WTC11 (cell line): Measurements from ENCODE around the gene RNF222.

Experiments used
- ATF2 ChIP-seq: sonication (generic); formaldehyde crosslinking; IDR thresholded peaks from 2 replicates; pipeline ENCODE4 v1.8.1; 2022; ENCODE audit warnings: low read depth, missing genetic modification reagents, borderline replicate concordance
- CTCF ChIP-seq: fragments of 200-600 bp; IDR thresholded peaks from 2 replicates; pipeline ENCODE4 v1.8.0; 2022; ENCODE audit warnings: antibody characterized with exemption
- E2F4 ChIP-seq: sonication (generic); formaldehyde crosslinking; IDR thresholded peaks from 2 replicates; pipeline ENCODE4 v1.8.1; 2022; ENCODE audit warnings: low read depth, mild to moderate bottlenecking, moderate library complexity, missing genetic modification reagents, borderline replicate concordance
- NFYB ChIP-seq: sonication (generic); formaldehyde crosslinking; conservative IDR thresholded peaks from 2 replicates; pipeline ENCODE4 v1.8.0; 2022; ENCODE audit warnings: low read depth, missing genetic modification reagents
- OVOL2 ChIP-seq: fragments of 250-450 bp; sonication (Bioruptor Pico); IDR thresholded peaks from 2 replicates; pipeline ENCODE4 v1.9.0; 2021; ENCODE audit warnings: mild to moderate bottlenecking, borderline replicate concordance
- STAT6 ChIP-seq: sonication (generic); formaldehyde crosslinking; conservative IDR thresholded peaks from 2 replicates; pipeline ENCODE4 v1.8.1; 2023; ENCODE audit warnings: mild to moderate bottlenecking, low read depth, missing genetic modification reagents, moderate library complexity
- ZNF317 ChIP-seq: sonication (generic); formaldehyde crosslinking; IDR thresholded peaks from 2 replicates; pipeline ENCODE4 v1.8.1; 2023; ENCODE audit warnings: low read depth, mild to moderate bottlenecking, moderate library complexity, missing genetic modification reagents, borderline replicate concordance
- TF ChIP-seq, protein P1 (sequence below): sonication (generic); formaldehyde crosslinking; IDR thresholded peaks from 2 replicates; pipeline ENCODE4 v1.8.0; 2022; ENCODE audit warnings: mild to moderate bottlenecking, missing genetic modification reagents

- TF ChIP-seq OVOL2 (CRISPR knock-in tag) (no peak), ZNF317 (CRISPR knock-in tag) (no peak), CTCF (no peak), STAT6 (CRISPR knock-in tag) (no peak), NFYB (CRISPR knock-in tag) (no peak), E2F4 (CRISPR knock-in tag) (no peak), ATF2 (CRISPR knock-in tag) (no peak)
- TF ChIP-seq, protein P1, sequence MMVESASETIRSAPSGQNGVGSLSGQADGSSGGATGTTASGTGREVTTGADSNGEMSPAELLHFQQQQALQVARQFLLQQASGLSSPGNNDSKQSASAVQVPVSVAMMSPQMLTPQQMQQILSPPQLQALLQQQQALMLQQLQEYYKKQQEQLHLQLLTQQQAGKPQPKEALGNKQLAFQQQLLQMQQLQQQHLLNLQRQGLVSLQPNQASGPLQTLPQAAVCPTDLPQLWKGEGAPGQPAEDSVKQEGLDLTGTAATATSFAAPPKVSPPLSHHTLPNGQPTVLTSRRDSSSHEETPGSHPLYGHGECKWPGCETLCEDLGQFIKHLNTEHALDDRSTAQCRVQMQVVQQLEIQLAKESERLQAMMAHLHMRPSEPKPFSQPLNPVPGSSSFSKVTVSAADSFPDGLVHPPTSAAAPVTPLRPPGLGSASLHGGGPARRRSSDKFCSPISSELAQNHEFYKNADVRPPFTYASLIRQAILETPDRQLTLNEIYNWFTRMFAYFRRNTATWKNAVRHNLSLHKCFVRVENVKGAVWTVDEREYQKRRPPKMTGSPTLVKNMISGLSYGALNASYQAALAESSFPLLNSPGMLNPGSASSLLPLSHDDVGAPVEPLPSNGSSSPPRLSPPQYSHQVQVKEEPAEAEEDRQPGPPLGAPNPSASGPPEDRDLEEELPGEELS: no peak
These were observed 5.9 kb downstream of the RNF222 start for GRCh38 chr17:8391711-8392110.
